NCI-H2107 (cell line): ENCODE data around the gene SDR39U1.

ENCODE experiments used
- DNase-seq: peaks from one replicate; lab custom pipeline; 2025; lab: John Stamatoyannopoulos, UW

Gene SDR39U1

DNA sequence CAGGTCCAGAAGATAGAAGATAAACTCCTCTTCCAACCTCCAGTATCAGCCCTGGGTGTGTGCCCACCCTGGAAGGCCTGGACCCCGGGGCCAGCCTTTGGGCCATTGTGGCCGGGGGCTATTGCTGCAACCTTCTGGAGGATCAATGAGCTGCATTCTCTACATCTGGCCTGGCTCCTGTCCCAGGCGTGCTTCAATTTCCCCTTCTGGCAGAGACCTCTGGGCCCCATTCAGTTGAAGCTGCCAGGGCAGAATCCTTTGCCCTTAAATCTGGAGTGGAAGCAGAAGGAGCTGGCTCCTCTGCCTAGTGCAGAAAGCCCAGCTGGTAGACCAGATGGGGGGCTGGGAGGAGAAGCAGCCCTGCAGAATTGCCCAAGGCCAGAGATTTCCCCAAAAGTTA, 33.8 kb downstream of the SDR39U1 start:
- DNase-seq: no peak

- no peak for DNase-seq
These were observed 34.8 kb downstream of the SDR39U1 start for GRCh38 chr14:24407608-24408325.

- no peak for DNase-seq
These were observed 36.2 kb downstream of the SDR39U1 start for GRCh38 chr14:24406416-24406815.

- no peak for DNase-seq
These were observed 37.8 kb downstream of the SDR39U1 start for GRCh38 chr14:24404814-24405213.

DNA sequence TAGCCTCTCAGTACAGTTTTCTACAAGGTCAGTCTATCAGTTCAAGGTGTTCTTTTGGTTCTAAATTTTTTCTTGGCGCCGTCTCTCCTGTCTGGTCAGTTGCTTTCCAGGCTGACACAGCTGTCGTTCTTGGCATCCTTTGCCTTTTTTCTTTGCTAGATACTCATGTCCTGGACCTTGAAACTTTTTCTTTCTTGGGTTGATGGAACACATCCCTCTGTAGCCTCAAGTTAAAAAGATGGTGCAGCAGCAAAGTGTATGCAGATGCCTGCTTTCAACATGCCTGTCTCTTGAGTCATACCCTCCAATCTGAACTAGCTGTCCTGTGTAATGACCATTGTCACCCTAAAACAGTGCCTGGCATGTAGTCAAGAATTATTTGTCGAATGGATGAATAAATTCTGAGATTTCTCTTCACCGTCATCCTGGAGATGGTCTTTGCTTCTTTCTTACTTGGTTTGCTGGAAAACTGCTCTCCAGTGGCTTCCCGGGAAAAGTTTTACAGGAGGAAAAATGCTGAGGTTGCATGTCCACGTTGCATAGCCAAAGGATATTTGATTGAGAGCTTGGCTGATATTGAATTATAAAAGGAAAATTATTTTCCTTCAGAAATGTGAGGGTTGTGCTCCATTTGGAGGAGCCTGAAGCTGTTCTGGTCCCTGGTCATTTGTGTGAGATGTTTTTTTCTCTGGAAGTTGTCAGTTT, 39.1 kb downstream of the SDR39U1 start:
- DNase-seq: no peak

- DNase-seq: no peak
These were observed 40.5 kb downstream of the SDR39U1 start for GRCh38 chr14:24401810-24402702.

DNA sequence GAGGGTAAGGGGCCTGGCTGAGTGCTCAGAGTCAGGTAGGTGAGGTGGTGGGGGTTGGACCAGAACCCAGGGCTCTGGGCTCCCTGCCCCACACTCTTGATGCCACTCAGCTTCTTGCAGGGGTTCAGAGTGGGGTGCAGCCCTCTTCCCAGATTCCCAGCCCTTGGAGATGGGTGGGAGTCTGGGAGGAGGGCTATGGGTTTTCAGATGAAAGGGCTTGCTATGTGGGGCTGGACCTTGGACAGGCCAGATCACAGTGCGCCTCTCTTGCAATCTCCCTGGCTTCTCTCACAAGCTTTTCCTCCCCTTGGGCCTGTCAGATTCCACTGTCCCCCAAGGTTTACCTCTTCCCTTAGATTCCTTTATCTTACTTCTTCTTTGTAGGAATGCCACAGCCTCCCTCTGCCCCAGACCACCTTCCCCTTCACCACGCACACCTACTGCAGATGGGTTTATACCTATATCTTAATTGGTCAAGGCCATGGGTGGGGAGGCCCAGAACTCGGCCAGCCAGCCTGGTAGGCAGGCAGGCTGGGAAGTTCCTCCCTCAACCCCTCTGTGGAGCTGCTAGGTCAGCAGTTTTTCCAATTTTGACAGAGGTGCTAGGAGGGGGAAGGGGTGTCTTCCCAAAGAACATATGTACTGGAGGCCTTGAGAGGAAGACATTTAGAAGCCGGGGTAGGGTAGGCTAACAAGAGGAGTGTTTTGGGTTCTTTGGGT, 42.4 kb downstream of the SDR39U1 start:
- no peak for DNase-seq

GRCh38 chr14:24399447-24399822, 43.1 kb downstream of the SDR39U1 start:
- DNase-seq: no peak

DNA sequence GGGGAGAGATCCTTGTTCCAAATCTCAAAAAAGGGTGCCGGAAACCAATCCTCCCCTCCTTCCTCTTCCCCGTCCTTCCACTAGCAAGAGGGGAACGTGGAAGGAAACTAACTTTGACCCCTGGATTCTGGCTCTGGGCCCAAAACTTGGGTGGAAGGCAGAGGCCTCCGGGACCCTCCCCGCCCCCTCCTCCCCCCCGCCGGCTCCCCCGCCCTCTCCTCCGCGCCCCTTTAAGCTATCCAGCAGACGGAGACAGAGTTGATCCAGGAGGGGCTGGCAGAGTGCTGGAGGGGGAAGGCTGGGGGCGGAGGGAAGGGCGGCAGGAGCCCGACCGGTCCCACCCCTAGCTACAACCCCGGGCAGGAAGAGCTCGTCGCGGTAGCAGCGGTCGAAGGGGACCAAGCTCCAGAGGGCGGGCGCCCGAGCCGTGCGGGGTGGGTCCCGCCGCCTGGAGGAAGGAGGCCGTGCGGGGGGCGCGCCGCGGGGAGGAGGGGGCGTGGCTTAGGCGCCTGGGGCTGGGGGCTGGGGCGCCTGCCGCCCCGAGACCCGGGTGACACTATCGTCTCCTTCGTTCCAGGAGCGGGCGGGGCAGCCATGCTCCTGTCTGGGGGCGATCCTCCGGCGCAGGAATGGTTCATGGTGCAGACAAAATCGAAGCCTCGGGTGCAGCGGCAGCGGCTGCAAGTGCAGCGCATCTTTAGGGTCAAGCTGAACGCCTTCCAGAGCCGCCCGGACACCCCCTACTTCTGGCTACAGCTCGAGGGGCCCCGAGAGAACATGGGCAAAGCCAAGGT, 43.7 kb downstream of the SDR39U1 start, which contains the start of gene NYNRIN:
TSS of gene NYNRIN (plus strand) at position 351 of the 794 bp plus-strand sequence. CDS start at position 595, 244 bp downstream.
- DNase-seq: no peak

DNA sequence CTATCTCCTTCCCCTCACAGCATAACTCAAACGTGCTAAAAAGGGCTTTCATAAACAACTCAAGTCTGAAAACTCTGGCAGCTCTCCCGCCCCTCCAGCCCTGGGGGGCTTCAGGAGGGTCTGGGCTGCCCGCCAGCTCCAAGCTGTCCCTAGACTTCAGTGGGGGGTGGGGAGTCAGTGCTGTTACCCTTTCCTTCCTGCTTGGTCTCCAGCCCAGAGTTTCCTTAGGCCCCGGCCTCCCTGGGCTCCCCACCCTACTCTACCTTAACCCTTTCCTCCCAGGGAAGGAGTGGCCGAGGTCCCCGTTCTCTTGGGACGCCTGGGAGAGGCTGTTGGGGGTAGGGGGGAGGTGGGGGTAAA, 44.3 kb downstream of the SDR39U1 start:
- DNase-seq: no peak

- no peak for DNase-seq
These were observed 44.8 kb downstream of the SDR39U1 start for GRCh38 chr14:24397639-24398292.

DNA sequence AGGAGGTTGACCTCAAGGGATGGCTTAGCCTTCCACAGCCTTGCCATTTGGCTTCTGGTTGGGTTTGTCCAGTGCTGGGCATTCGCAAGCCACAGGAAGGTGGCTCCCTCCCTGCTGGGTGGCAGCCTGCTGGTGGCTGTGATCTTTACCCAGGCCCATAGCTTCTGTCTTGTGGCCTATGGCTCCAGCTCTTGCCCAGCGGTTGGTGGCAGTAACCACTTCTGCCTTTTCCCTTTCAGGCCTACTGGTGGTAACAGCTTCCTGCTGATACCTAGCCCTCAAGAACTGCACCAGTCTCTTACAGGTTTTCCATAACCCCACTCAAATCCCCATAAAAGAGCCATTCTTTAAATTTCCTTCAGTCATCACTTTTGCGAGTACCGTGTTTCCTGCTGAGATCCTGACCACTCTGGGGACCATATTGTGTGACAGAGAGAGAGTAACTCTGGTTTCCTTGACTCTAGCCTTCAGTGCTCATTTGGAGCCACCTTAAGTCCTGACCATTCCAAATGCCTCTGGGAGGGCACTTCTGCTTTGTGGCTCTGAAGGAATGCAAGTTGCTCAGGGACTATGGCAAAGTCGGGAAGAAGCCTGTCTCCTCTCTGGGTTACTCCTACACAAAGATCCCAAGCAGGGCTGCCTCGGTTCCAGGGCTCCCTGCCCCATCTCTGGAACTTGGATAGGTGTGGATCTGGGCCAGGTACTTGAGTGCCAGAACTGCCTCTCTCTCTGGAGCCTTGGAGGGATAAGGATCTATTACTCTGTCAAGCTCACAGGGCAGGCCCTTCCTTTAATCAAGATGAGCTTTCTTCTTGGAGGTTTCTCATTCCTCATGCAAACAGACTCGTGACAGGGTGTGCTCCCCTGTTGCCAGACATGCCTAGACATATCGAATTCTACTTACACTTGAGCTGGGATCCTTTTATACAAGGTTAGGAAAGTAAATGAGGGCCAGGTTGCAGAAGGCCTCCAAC, 46.7 kb downstream of the SDR39U1 start:
- no peak for DNase-seq

DNA sequence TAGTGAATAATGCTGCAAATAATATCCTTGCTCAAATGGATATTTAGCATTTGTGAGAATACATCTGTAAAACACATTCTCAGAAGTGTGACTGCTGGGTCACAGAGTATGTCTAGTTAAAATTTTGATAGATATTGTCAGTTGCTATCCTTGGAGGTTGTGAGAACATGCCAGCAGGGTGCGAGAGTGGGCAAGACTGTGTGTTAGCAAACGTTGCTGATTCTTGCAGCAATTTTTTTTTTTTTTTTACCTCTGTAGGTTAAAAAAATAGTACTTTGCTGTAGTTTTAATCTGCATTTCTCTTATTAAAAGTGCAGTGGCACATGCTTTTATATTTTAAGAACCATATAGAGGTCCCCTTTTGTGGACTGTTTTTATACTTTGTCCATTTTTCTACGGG, 48.3 kb downstream of the SDR39U1 start:
- no peak for DNase-seq

DNA sequence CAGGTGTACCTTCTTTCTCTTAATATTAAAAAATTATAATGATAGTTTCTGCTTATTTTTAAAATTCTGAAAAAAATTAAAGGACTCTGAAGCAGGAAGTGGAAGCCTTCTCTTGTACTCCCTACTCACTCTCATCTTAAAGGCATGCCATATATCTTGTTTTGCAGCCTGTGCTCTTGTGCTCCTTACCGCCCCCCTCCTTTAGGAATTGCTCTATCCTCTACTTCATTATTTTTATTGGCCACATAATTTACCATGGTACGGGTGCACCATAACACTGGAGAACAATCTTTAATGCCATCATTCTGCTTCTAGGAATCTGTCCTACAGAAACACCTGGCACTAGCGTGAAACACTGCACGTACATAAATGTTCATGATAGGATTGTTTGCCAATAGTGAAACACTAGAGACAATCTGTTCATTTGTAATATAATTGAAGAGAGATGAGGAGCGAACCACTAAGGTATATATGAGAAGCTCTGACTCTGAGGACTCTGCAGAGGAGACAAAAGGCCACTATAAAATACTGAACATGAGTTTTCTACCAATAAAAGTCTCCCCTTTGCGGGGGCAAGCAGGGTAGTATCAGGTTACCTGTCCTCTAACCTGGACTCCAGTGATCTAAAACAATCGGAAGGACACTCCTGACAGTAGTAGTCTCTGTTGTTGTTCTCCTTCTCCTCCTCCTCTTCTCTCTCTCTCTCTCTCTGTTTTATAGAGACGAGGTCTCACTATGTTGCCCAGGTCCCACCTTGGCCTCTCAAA, 50.1 kb downstream of the SDR39U1 start:
- no peak for DNase-seq

GRCh38 chr14:24390701-24391468, 51.7 kb downstream of the SDR39U1 start:
- DNase-seq: no peak
